SK-N-MC (cell line): Measurements from ENCODE around the gene TST.

Experiments
- DNase-seq: peaks from one replicate; pipeline ENCODE4 v3.0.0-alpha.2; 2011; ENCODE audit warnings: low read depth, low spot score
- H3K27ac ChIP-seq: fragments of 200-600 bp; sonication (generic); 2 replicates; pipeline ENCODE4 v1.5.1; 2016; ENCODE audit warnings: mixed run types
- H3K36me3 ChIP-seq: fragments of 200-600 bp; sonication (generic); 2 replicates; pipeline ENCODE4 v1.6.1; 2017; ENCODE audit warnings: antibody characterized with exemption, low read length, mixed read lengths; ENCODE audit not compliant: insufficient read depth
- H3K4me3 ChIP-seq: fragments of 200-600 bp; sonication (generic); 2 replicates; pipeline ENCODE4 v1.5.1; 2016
- H3K9ac ChIP-seq: fragments of 200-600 bp; sonication (generic); 2 replicates; pipeline ENCODE4 v1.8.0; 2017; ENCODE audit warnings: mixed run types, mixed read lengths; ENCODE audit not compliant: insufficient read length
- H3K9me3 ChIP-seq: fragments of 200-600 bp; sonication (generic); 2 replicates; pipeline ENCODE4 v1.6.1; 2017; ENCODE audit warnings: low read depth, mild to moderate bottlenecking, antibody characterized with exemption, low read length, moderate library complexity, mixed read lengths
- EZH2 ChIP-seq: fragments of 200-600 bp; sonication (generic); IDR thresholded peaks from one replicate; pipeline ENCODE4 v1.6.1; 2017; ENCODE audit warnings: antibody characterized with exemption
- FOXP2 ChIP-seq: optimal IDR thresholded peaks from 2 replicates; pipeline ENCODE3; 2011; ENCODE audit warnings: mild to moderate bottlenecking, moderate library complexity; ENCODE audit not compliant: insufficient read depth; ENCODE audit errors: extremely low read length, control extremely low read depth
- POLR2AphosphoS5 ChIP-seq: IDR thresholded peaks from 2 replicates; pipeline ENCODE4 v1.6.1; 2012; ENCODE audit warnings: mild to moderate bottlenecking, low read depth, low read length, borderline replicate concordance

Gene TST

GRCh38 chr22:37039466-37039865 is 20.2 kb upstream of the TST start:
- no peak for DNase-seq
- TF ChIP-seq EZH2 (no peak), FOXP2 (no peak), POLR2AphosphoS5 (no peak)
- no peak overlapping the region for H3K27ac ChIP-seq

DNA sequence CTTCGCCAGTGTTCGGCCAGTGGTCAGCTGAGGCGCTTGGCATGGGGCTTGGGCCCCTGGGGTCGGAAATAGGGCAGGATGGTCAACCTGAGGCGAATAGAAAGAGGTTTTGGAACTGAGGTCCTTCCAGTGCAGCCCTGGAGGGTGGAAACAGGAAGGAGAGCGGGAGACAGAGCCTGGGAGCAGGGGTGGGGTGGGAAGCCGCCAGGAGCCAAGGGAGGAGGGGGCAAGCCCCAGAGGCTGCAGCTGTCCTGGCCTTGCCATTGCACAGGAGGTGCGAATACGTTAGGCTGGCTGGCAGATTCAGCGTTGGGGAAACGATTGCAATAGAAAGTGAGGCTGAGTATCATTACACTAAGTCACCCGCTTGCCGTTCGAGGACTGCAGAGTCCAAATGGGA is 18.4 kb upstream of the TST start:
- TF ChIP-seq FOXP2 (no peak), POLR2AphosphoS5 (no peak), EZH2 (no peak)
- no peak for DNase-seq
- no peak overlapping the region for H3K9ac ChIP-seq
- no peak overlapping the region for H3K4me3 ChIP-seq
- no peak overlapping the region for H3K27ac ChIP-seq
- no peaks in the 10 kb centered on the region for H3K9me3 ChIP-seq
- H3K36me3 ChIP-seq: no peaks in the 10 kb centered on the region

More at GRCh38 chr22:37039466-37039865, 20.2 kb upstream of the TST start:
- no peak overlapping the region for H3K4me3 ChIP-seq
- H3K36me3 ChIP-seq: no peaks in the 10 kb centered on the region
- H3K9me3 ChIP-seq: no peaks in the 10 kb centered on the region
- H3K9ac ChIP-seq: no peak overlapping the region

DNA sequence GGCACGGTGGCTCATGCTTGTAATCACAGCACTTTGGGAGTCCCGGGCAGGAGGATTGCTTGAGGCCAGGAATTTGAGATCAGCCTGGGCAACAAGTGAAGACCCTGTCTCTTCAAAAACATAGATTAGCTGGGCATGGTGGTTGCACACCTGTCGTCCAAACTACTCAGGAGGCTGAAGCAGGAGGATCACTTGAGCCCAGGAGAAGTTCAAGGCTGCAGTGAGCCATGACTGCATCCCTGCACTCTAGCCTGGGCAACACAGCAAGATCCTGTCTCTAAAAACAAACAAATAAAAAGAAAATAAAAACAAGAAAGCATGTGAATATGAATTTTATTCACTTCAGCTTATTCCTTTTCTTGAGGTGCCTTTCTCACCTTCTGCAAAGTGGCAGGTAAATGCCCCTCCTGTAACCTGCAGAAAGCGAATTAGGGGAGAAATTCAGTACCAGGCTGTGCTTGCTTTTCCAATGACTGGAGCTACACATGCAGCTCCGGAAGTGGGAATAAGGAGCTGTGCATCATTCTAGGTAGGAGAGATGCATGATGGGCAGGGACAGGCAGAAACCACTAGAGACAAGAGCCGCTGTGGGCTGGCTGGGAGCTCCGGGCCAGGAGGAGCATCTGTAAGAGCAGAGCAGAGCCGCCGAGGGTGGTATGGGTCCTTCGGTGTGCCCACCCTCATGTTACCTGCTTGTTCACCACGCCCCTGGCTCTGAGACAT is 17.6 kb upstream of the TST start:
- Histone ChIP-seq H3K4me3 (no peak overlapping the region), H3K9ac (no peak overlapping the region), H3K36me3 (no peaks in the 10 kb centered on the region), H3K9me3 (no peaks in the 10 kb centered on the region), H3K27ac (no peak overlapping the region)
- no peak for TF ChIP-seq POLR2AphosphoS5
- no peak for DNase-seq

DNA sequence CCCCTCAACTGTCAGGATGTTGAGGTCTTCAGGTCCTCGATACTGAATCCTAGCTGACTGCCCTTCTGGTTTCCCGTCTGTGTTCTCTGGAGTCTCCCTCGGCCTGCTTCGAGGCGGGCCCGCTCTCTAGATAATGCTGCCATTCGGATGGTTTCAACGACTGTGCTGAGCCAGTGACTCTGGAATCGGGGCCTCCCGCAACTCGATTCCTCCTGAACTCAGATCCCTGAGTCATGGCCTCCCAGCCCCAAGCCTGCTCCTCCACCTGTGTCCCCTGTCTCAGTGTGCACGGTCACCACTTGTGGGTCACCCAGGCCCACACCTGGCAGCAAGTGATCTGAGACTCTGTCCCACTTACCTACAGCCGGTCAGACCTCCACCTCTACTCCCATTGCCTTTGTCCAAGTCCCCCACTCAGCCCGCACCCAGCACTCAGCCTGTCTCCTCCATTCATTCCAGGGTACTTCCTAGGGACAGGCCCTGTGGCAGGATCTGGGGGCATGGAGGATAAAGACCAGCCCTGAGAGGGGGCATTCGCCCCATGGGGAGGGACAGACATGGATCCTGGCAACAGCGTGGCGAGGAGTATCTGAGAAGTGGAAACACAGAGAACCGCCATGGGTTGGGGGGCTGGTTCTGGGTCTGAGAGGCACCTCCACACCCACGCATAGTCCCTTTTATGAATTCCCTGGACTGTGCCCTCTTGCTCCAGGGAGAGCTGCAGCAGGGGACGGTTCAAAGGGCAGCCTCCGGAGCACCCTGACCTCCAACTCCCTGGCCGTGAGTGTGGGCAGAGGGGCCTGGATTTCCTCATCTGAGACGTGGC is 14.6 kb upstream of the TST start:
- TF ChIP-seq POLR2AphosphoS5: no peak
- TF ChIP-seq EZH2: no peak
- no peak for TF ChIP-seq FOXP2

DNA sequence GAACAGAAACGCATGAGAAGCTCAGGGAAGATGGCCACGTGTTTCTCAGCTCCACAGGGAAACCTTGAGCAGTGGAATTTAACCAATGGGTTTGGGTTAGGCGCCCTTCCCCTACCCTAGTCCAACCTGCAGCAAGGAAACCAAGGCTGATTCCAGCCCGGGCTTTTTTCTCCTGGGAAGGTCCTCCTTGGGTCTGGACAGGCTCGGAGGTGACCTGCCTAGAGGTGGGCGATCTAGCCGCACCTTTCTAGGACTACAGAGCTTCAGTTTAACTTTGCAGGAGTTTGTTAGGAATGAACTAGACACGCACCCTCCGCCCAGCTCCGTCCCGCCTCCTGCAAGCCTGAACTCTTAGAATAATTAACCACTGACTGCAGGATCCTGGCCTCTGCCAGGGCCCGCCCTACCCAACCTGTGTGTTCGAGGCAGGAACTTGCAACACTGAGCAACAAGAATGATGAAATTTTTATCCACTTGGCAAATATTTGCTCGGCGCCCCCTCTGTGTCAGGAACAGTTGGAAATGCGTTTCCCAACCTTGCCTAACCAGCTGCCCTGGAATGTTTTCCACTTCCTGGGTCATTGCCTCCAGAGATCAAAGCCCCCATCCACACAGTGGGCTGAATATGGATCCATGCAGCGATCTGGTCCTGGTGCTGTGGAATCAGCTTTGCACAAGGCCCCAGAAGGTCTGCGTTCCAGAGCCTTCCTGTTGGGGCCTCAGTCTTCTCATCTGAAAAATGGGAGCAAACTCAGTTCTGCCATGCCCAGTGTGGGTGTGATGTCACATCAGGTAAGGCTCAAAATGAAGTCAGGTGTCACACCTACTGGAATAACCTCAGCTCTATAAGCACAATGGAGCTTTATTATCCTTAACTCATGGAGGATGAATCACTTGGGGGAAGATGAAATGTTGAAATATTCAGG is 13.6 kb upstream of the TST start:
- Histone ChIP-seq H3K4me3 (no peak overlapping the region), H3K9me3 (no peaks in the 10 kb centered on the region), H3K36me3 (no peaks in the 10 kb centered on the region), H3K9ac (no peak overlapping the region), H3K27ac (no peak overlapping the region)
- TF ChIP-seq EZH2: no peak
- no peak for TF ChIP-seq POLR2AphosphoS5
- no peak for TF ChIP-seq FOXP2
- no peak for DNase-seq

More for the DNA sequence above, 14.6 kb upstream of the TST start:
- H3K27ac ChIP-seq: no peak overlapping the region
- no peaks in the 10 kb centered on the region for H3K36me3 ChIP-seq
- H3K9ac ChIP-seq: no peak overlapping the region
- no peak overlapping the region for H3K4me3 ChIP-seq
- no peaks in the 10 kb centered on the region for H3K9me3 ChIP-seq
- DNase-seq: no peak

- H3K4me3 ChIP-seq: no peak overlapping the region
- no peak for DNase-seq
- no peaks in the 10 kb centered on the region for H3K9me3 ChIP-seq
- TF ChIP-seq FOXP2 (no peak), POLR2AphosphoS5 (no peak), EZH2 (no peak)
- no peaks in the 10 kb centered on the region for H3K36me3 ChIP-seq
- no peak overlapping the region for H3K9ac ChIP-seq
- no peak overlapping the region for H3K27ac ChIP-seq
These were observed 12.9 kb upstream of the TST start for GRCh38 chr22:37032134-37032534.

GRCh38 chr22:37030560-37031281 is 11.5 kb upstream of the TST start:
- Histone ChIP-seq H3K27ac (no peak overlapping the region), H3K9ac (no peak overlapping the region), H3K9me3 (no peaks in the 10 kb centered on the region), H3K4me3 (no peak overlapping the region), H3K36me3 (no peaks in the 10 kb centered on the region)
- no peak for DNase-seq
- TF ChIP-seq FOXP2 (no peak), POLR2AphosphoS5 (no peak), EZH2 (no peak)
